Activated T-helper 9 cell treated with anti-CD3 and anti-CD28 coated beads, Interleukin-2, amount 50 U/mL, for 16 hours (primary cell): ENCODE data around the gene DENND5A.

Experiments used
- DNase-seq: peaks from one replicate; pipeline ENCODE4 v3.0.0-alpha.2; 2020; ENCODE audit warnings: low read depth

The DENND5A gene

GRCh38 chr11:9095421-9095820 lies 169.7 kb downstream of the DENND5A start:
- no peak for DNase-seq

- no peak for DNase-seq
Measured at GRCh38 chr11:9094420-9094819, 170.7 kb downstream of the DENND5A start.

DNA sequence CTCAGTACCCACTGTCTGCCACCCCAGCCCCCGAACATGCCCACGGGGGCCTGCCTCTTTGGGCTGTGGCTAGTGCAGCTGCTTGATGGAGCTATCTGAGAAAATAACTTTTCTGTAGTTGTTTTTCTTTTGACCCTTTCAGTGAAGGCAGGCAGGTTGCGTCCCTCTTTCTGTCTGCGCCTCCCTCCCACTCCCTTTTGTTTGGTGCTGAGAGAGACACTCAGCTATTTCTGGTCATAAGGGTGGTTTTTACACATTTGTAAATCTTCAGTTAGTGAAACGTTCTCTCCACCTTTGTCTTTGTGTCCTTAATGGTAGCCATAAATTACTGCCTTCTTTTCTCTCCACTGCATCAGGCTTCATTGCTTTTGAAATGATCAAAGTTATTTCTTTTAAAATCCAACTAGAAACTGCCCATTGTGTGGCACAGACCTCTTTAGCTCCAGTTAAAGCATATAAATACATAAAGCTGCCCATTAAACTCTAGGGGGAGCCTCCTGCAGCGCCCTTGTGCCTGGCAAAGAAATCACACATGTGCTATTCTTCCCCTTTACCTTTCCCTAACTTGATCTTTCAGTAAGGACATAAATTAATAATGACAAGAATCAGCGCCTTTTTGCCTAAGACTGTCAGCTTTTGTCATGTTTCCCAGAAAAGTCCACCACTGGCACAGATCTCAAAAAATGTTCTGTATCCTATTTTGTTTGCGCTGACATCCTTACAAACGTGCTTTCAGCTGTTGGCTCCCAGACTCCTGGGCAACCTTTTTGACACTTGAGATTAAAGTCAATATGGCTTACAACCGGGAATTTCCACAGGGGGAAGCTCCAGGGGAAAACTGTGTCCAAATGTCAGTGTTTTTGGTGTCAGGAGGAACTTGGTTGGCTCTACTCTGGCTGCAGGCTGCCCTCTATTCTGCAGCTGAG lies 172.0 kb downstream of the DENND5A start:
- DNase-seq = no peak

DNA sequence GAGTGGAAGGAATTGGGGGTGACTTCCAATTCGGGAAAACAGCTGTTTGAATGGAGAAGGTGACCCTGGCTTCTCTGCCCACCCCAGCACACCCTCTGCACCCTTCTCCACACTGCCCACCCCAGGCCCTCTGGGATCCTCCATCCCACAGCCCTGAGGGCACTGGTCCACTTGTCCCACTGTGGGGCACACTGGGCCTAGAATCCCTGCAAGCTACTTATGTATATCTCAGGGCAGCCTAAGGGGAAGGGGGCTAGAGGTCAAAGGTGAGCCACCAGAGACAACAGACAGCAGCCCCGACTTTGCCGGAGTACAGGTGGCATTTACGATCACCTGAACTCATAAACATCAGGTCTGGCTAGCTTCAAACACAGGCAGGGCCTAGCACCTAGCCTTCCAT lies 173.1 kb downstream of the DENND5A start:
- DNase-seq = no peak

DNA sequence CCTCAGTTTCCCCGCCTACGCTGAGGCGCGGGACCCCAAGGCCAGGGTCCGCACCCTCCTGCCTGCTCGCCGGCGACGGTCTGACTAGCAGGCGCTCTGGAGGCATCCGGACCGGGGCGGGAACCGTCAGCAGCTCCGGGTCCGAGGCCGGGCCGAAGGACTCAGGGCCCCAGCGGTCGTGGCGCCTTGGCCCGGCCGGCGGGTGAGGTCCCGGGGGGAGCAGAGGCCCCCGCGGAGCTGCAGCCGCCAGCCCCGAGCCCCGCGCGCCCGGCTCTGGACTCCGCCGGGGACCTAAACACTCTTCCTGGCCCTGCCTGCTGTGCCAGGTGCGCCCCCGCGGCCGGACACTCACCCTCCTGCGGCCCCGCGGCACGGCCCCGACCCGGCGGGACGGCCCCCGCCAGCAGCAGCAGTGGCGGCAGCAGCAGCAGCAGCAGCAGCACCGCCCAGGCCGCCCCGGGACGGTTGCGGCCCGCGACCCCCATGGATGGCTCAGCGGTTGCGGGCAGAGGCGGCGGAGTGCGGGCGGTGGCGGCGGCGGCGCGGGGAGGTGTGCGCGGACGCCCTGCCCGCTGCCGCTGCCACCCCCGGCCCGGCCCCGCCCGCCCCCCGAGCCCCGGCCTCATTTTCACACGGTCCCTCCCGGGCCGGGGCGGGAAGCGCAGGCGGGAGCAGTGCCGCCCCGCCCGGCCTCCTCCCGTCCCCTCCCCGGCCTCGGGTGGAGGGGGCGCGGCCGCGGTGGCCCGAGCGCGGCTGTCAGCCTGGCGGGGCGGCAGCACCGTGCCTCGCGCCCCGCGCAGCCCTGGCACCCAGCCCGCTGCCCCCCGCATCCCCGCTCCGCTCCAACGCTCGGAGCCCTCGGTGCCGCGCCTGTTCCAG lies 173.9 kb downstream of the DENND5A start, which contains the start of gene SCUBE2:
SCUBE2 (minus strand) TSS at position 556 of the 879 bp plus-strand sequence; CDS start at position 485, 71 bp downstream.
- DNase-seq = no peak

- no peak for DNase-seq
Measured at GRCh38 chr11:9090488-9091043, 174.6 kb downstream of the DENND5A start.

DNA sequence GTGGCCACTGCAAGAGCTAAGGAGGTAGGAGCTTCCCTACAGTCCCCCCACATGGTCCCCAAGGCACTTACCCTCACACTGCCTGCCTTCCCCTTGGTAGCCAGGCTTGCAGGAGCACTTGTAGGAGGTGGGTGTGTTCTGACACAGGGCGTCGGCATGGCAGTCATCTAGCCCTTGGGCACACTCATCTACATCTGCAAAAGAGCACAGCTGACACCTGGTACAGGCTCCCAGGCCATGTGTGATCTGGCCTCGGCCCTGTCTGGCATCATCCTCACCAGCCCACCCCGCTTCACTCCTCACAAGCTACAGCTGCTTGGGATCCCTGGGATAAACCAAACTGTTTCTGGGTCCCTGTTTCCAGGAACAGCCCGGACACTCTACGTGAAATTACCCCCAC lies 175.5 kb downstream of the DENND5A start:
- DNase-seq = no peak

GRCh38 chr11:9089061-9089460 lies 176.1 kb downstream of the DENND5A start:
- DNase-seq = no peak
